Neural cell (in vitro differentiated cells): ENCODE data around the gene IDH3B. TPM values are rescaled to one million over a fixed set of nuclear protein-coding genes. Genes with fewer than 3 reads are reported as not detected.

Experiments
- H2AFZ ChIP-seq: fragments of 200-600, 300-800 bp; sonication (generic), shearing (Covaris generic); 2 replicates; pipeline ENCODE4 v1.6.0; 2014; ENCODE audit warnings: low read depth, mild to moderate bottlenecking, antibody characterized with exemption, low read length, moderate library complexity
- H3F3A ChIP-seq: fragments of 200-600 bp; shearing (Covaris generic); 2 replicates; pipeline ENCODE4 v1.6.1; 2016; ENCODE audit warnings: mild to moderate bottlenecking, moderate library complexity, mixed read lengths, antibody characterized with exemption, low read length; ENCODE audit not compliant: insufficient read depth, poor library complexity, severe bottlenecking
- H3K27ac ChIP-seq: fragments of 200-600, 300-800 bp; sonication (generic), shearing (Covaris generic); 2 replicates; pipeline ENCODE4 v1.5.1; 2014; ENCODE audit warnings: mild to moderate bottlenecking, low read length, moderate library complexity
- H3K27me3 ChIP-seq: fragments of 300-800, 200-600 bp; sonication (generic), shearing (Covaris generic); 2 replicates; pipeline ENCODE4 v1.6.0; 2014; ENCODE audit warnings: mild to moderate bottlenecking, low read depth, low read length, moderate library complexity; ENCODE audit not compliant: insufficient read depth
- H3K36me3 ChIP-seq: fragments of 300-800, 200-600 bp; sonication (generic), shearing (Covaris generic); 2 replicates; pipeline ENCODE4 v1.5.1; 2014; ENCODE audit warnings: mild to moderate bottlenecking, antibody characterized with exemption, low read length, moderate library complexity; ENCODE audit not compliant: insufficient read depth
- H3K4me2 ChIP-seq: fragments of 300-800, 200-600 bp; sonication (generic), shearing (Covaris generic); 2 replicates; pipeline ENCODE4 v1.6.0; 2014; ENCODE audit warnings: mild to moderate bottlenecking, low read length
- H3K4me3 ChIP-seq: fragments of 300-800, 200-600 bp; sonication (generic), shearing (Covaris generic); 2 replicates; pipeline ENCODE4 v1.5.1; 2014; ENCODE audit warnings: mild to moderate bottlenecking, low read length, moderate library complexity
- H3K79me2 ChIP-seq: fragments of 200-600 bp; shearing (Covaris generic); replicated peaks from 2 replicates; pipeline ENCODE4 v1.6.0; 2014; ENCODE audit warnings: mild to moderate bottlenecking, low read length, moderate library complexity; ENCODE audit not compliant: insufficient read depth
- H3K9ac ChIP-seq: fragments of 300-800, 200-600 bp; sonication (generic), shearing (Covaris generic); 2 replicates; pipeline ENCODE4 v1.6.1; 2016; ENCODE audit warnings: mild to moderate bottlenecking, low read length, mixed read lengths
- H3K9me2 ChIP-seq: fragments of 200-600 bp; shearing (Covaris generic); 2 replicates; pipeline ENCODE4 v1.6.1; 2016; ENCODE audit warnings: mild to moderate bottlenecking, low read length, mixed read lengths; ENCODE audit not compliant: insufficient read depth
- H3K9me3 ChIP-seq: fragments of 200-600, 300-800 bp; sonication (generic), shearing (Covaris generic); 2 replicates; pipeline ENCODE4 v1.6.1; 2016; ENCODE audit warnings: mild to moderate bottlenecking, mixed run types, low read length, moderate library complexity, mixed read lengths
- H4K20me1 ChIP-seq: fragments of 200-600 bp; shearing (Covaris generic); 2 replicates; pipeline ENCODE4 v1.6.1; 2016; ENCODE audit warnings: mild to moderate bottlenecking, mixed run types; ENCODE audit not compliant: insufficient read depth
- CTCF ChIP-seq: fragments of 450-650 bp; IDR thresholded peaks from 2 replicates; pipeline ENCODE4 v1.5.1; 2014; ENCODE audit warnings: antibody characterized with exemption, mild to moderate bottlenecking, moderate library complexity; ENCODE audit not compliant: poor library complexity, severe bottlenecking
- EP300 ChIP-seq: fragments of 450-650 bp; conservative IDR thresholded peaks from 2 replicates; pipeline ENCODE4 v1.6.1; 2014; ENCODE audit warnings: antibody characterized with exemption, mild to moderate bottlenecking, moderate library complexity; ENCODE audit not compliant: poor library complexity, severe bottlenecking
- EZH2 ChIP-seq: fragments of 200-600, 300-800 bp; shearing (Covaris generic), sonication (generic); IDR thresholded peaks from 2 replicates; pipeline ENCODE4 v1.6.1; 2014; ENCODE audit warnings: antibody characterized with exemption, low read length, borderline replicate concordance, mild to moderate bottlenecking; ENCODE audit not compliant: insufficient read depth, poor library complexity, severe bottlenecking
- MXI1 ChIP-seq: fragments of 450-650 bp; conservative IDR thresholded peaks from 2 replicates; pipeline ENCODE4 v1.6.1; 2014; ENCODE audit warnings: antibody characterized with exemption, mild to moderate bottlenecking; ENCODE audit not compliant: poor library complexity, severe bottlenecking
- POLR2AphosphoS5 ChIP-seq: IDR thresholded peaks from 2 replicates; pipeline ENCODE4 v1.6.1; 2012
- RAD21 ChIP-seq: fragments of 450-650 bp; conservative IDR thresholded peaks from 2 replicates; pipeline ENCODE4 v1.6.1; 2014; ENCODE audit warnings: antibody characterized with exemption, mild to moderate bottlenecking, moderate library complexity
- REST ChIP-seq: IDR thresholded peaks from 2 replicates; pipeline ENCODE4 v1.6.1; 2012; ENCODE audit warnings: borderline replicate concordance
- SMC3 ChIP-seq: fragments of 450-650 bp; conservative IDR thresholded peaks from 2 replicates; pipeline ENCODE4 v1.6.1; 2014; ENCODE audit warnings: antibody characterized with exemption, mild to moderate bottlenecking, moderate library complexity; ENCODE audit not compliant: poor library complexity
- TAF1 ChIP-seq: IDR thresholded peaks from 2 replicates; pipeline ENCODE4 v1.6.1; 2012; ENCODE audit warnings: low read depth
- polyA plus RNA-seq: library from polyadenylated mRNA; depleted of rRNA; stranded (reverse); fragments of >200 nt; gene quantifications from 2 replicates; pipeline ENCODE4 v1.2.3, GENCODE V29; 2014

IDH3B gene
- polyA plus RNA-seq, 1 donor from 2014 or later: 307 TPM

- Histone ChIP-seq H3K9me3 (no peaks in the 10 kb centered on the region), H3K27me3 (no peaks in the 10 kb centered on the region), H3K27ac (no peak overlapping the region), H3K9me2 (no peaks in the 10 kb centered on the region), H3K4me2 (no peak overlapping the region), H3K9ac (no peak overlapping the region), H2AFZ (no peak overlapping the region), H3K36me3 (no peaks in the 10 kb centered on the region), H4K20me1 (no peaks in the 10 kb centered on the region), H3K4me3 (no peak overlapping the region), H3F3A (no peaks in the 10 kb centered on the region), H3K79me2 (no peaks in the 10 kb centered on the region)
- TF ChIP-seq MXI1 (no peak), EZH2 (no peak), SMC3 (no peak), TAF1 (no peak), RAD21 (no peak), REST (no peak), POLR2AphosphoS5 (no peak), CTCF (no peak), EP300 (no peak)
Observed at GRCh38 chr20:2706688-2707352, 42.8 kb upstream of the IDH3B start.

- no peaks in the 10 kb centered on the region for H3K9me3 ChIP-seq
- H3K9me2 ChIP-seq: no peaks in the 10 kb centered on the region
- no peak overlapping the region for H3K4me3 ChIP-seq
- no peaks in the 10 kb centered on the region for H4K20me1 ChIP-seq
- H3K36me3 ChIP-seq: no peaks in the 10 kb centered on the region
- H3K27ac ChIP-seq: no peak overlapping the region
- H3K9ac ChIP-seq: no peak overlapping the region
- TF ChIP-seq EZH2: no peak
- no peak for TF ChIP-seq CTCF
- no peak for TF ChIP-seq RAD21
- TF ChIP-seq MXI1: no peak
- TF ChIP-seq REST: no peak
- no peaks in the 10 kb centered on the region for H3K27me3 ChIP-seq
- no peak overlapping the region for H3K4me2 ChIP-seq
- H3F3A ChIP-seq: no peaks in the 10 kb centered on the region
- no peak overlapping the region for H2AFZ ChIP-seq
- H3K79me2 ChIP-seq: no peaks in the 10 kb centered on the region
Observed at GRCh38 chr20:2705931-2706645, 42.1 kb upstream of the IDH3B start.
